Common myeloid progenitor, CD34-positive (primary cell): ENCODE data around the gene NUP54.

Experiments
- CTCF ChIA-PET: fragments of 350-600 bp; sonication (Branson Sonifier 250); formaldehyde crosslinking; loops from one replicate; lab custom pipeline; 2021; ENCODE audit warnings: antibody characterized with exemption; lab: Charles Lee
- POLR2A ChIA-PET: fragments of 350-600 bp; sonication (Branson Sonifier 250); formaldehyde crosslinking; loops from one replicate; lab custom pipeline; 2021; ENCODE audit warnings: antibody characterized with exemption; lab: Charles Lee
- DNase-seq, 3 donors: peaks; one replicate each; pipeline versions ENCODE4 v3.0.0 to v3.0.0-alpha.2; 2013
- H3K27ac ChIP-seq, 2 experiments: 1 replicate in 1 of 2; 2 replicates in 1 of 2; pipeline ENCODE4 v1.7.0; 2013; ENCODE audit warnings: inconsistent platforms in 2 of 2, low read length in 2 of 2, mild to moderate bottlenecking in 2 of 2, low read depth in 1 of 2, moderate library complexity in 1 of 2; ENCODE audit not compliant: severe bottlenecking in 2 of 2, insufficient read depth in 1 of 2, poor library complexity in 1 of 2
- H3K27me3 ChIP-seq, 5 experiments: replicated peaks in 2 of 5; 1 replicate in 3 of 5; 2 replicates in 2 of 5; pipeline versions ENCODE4 v1.6.1 to v1.7.0; 2013; ENCODE audit warnings: low read length in 4 of 5, mild to moderate bottlenecking in 2 of 5, moderate library complexity in 2 of 5, inconsistent platforms in 1 of 5; ENCODE audit not compliant: insufficient read depth in 5 of 5, control insufficient read depth in 4 of 5
- H3K36me3 ChIP-seq, 4 experiments: 1 replicate in 2 of 4; 2 replicates in 2 of 4; pipeline versions ENCODE4 v1.6.1 to v1.7.0; 2013; ENCODE audit warnings: low read length in 3 of 4, control low read depth in 1 of 4, mild to moderate bottlenecking in 1 of 4; ENCODE audit not compliant: control insufficient read depth in 4 of 4, insufficient read depth in 4 of 4
- H3K4me1 ChIP-seq, 4 experiments: 1 replicate in 3 of 4; 2 replicates in 1 of 4; pipeline versions ENCODE4 v1.6.1 to v1.7.1; 2013; ENCODE audit warnings: low read length in 3 of 4, mild to moderate bottlenecking in 3 of 4, control low read depth in 1 of 4, inconsistent platforms in 1 of 4, moderate library complexity in 1 of 4; ENCODE audit not compliant: control insufficient read depth in 4 of 4, insufficient read depth in 4 of 4; ENCODE audit errors: control extremely low read depth in 1 of 4
- H3K4me3 ChIP-seq, 7 experiments: 1 replicate in 4 of 7; 2 replicates in 3 of 7; pipeline versions ENCODE4 v1.5.1 to v1.7.0; 2013; ENCODE audit warnings: mild to moderate bottlenecking in 7 of 7, low read length in 6 of 7, moderate library complexity in 6 of 7, inconsistent platforms in 2 of 7, low read depth in 2 of 7, control low read depth in 1 of 7; ENCODE audit not compliant: insufficient read depth in 4 of 7, control insufficient read depth in 1 of 7; ENCODE audit errors: extremely low read depth in 1 of 7
- H3K9me3 ChIP-seq, 5 experiments: 1 replicate in 4 of 5; 2 replicates in 1 of 5; pipeline versions ENCODE4 v1.6.1 to v1.7.1; 2013; ENCODE audit warnings: low read length in 4 of 5, mild to moderate bottlenecking in 2 of 5, inconsistent platforms in 1 of 5, low read depth in 1 of 5, moderate library complexity in 1 of 5; ENCODE audit not compliant: control insufficient read depth in 4 of 5, insufficient read depth in 2 of 5; ENCODE audit errors: control extremely low read depth in 1 of 5
- WGBS: methylation state at CpG from one replicate; pipeline ENCODE4 v1.1.5; 2013; ENCODE audit not compliant: insufficient coverage; 5-methylcytosine and 5-hydroxymethylcytosine counted together

Gene NUP54

DNA sequence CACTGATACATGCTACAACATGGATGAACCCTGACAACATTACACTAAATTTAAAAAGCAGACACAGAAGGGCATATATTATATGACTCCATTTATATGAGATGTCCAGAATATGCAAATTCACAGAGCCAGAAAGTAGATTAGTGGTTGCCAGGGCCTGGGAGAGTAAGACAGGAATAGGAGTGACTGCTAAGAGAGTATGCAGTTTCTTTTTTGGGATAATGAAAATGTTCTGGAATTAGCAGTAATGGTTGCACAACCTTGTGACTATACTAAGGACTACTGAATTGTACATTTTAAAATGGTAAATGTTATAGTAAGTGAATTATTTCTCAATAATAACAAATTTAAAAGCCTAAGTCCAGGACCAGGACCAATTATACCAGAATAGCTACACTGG, 29.5 kb upstream of the NUP54 start:
- CTCF ChIA-PET: interaction anchor here (1.1 to 8.7 kb wide), 7 partner anchors 17 to 327 kb away, joined by 3 to 186 read pairs (median 3); no protein-coding TSS in a partner anchor
- POLR2A ChIA-PET: no interaction called here
- H3K36me3 ChIP-seq: peaks cover 9 to 53% (median 33%) of the 10 kb centered on the region in 4 experiments

GRCh38 chr4:76175336-76175735, 27.1 kb upstream of the NUP54 start:
- Histone ChIP-seq H3K4me3 (no peak overlapping the region), H3K27ac (no peak overlapping the region), H3K4me1 (peaks cover 0 to 3% (median 0%) of the 10 kb centered on the region in 4 experiments), H3K27me3 (no peaks in the 10 kb centered on the region), H3K36me3 (peaks cover 15 to 63% (median 38%) of the 10 kb centered on the region in 4 experiments), H3K9me3 (no peaks in the 10 kb centered on the region)
- ChIA-PET CTCF (interaction anchor here (1.0 to 1.3 kb wide), 3 partner anchors 35 to 203 kb away, joined by 3 to 6 read pairs (median 3); no protein-coding TSS in a partner anchor), POLR2A (no interaction called here)
- DNase-seq: no peak
- no CpG with 5 or more reads among the region's 1 CpG for WGBS

More for the DNA sequence above, 29.5 kb upstream of the NUP54 start:
- Histone ChIP-seq H3K9me3 (no peaks in the 10 kb centered on the region), H3K4me3 (no peak overlapping the region), H3K27me3 (no peaks in the 10 kb centered on the region), H3K4me1 (peaks cover 0 to 3% (median 0%) of the 10 kb centered on the region in 4 experiments), H3K27ac (no peak overlapping the region)
- no peak for DNase-seq

DNA sequence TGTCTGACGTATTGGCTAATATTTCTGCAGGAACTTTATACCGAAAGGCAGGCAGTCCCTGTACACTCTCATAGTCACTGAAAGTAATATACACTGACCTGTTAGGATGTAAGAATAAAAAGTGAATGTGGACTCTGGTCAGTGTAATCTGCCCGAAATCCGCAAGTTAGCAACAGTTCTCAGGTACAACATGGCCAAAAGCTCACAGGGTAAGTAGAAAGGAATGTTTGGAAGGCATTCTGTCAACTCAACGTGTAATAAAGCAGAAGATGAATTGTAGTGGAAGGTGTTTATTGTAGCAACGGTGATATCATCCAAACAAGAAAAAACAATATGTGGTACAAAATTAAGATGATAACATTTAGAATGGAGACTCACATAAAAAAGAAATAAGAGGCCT, 26.0 kb upstream of the NUP54 start:
- CTCF ChIA-PET: interaction anchor here (1.1 to 2.4 kb wide), 2 partner anchors 8 to 200 kb away, joined by 3 to 6 read pairs; no protein-coding TSS in a partner anchor
- Histone ChIP-seq H3K9me3 (no peaks in the 10 kb centered on the region), H3K36me3 (peaks cover 18 to 64% (median 39%) of the 10 kb centered on the region in 4 experiments), H3K27ac (no peak overlapping the region), H3K4me3 (no peak overlapping the region), H3K27me3 (no peaks in the 10 kb centered on the region), H3K4me1 (no peaks in the 10 kb centered on the region)
- WGBS: 100% methylated on average over 4 of the region's 6 CpGs
- no peak for DNase-seq
- POLR2A ChIA-PET: no interaction called here

GRCh38 chr4:76168688-76169087, 20.5 kb upstream of the NUP54 start:
- no peaks in the 10 kb centered on the region for H3K27me3 ChIP-seq
- no peaks in the 10 kb centered on the region for H3K4me1 ChIP-seq
- no peak overlapping the region for H3K4me3 ChIP-seq
- DNase-seq: no peak
- H3K27ac ChIP-seq: no peak overlapping the region
- ChIA-PET CTCF (interaction anchor here (0.9 to 1.2 kb wide), 2 partner anchors 15 to 174 kb away, joined by 3 read pairs; no protein-coding TSS in a partner anchor), POLR2A (no interaction called here)
- H3K9me3 ChIP-seq: no peaks in the 10 kb centered on the region
- peaks cover 23 to 69% (median 36%) of the 10 kb centered on the region in 4 experiments for H3K36me3 ChIP-seq
- WGBS: 96% methylated on average over 3 of the region's 3 CpGs

DNA sequence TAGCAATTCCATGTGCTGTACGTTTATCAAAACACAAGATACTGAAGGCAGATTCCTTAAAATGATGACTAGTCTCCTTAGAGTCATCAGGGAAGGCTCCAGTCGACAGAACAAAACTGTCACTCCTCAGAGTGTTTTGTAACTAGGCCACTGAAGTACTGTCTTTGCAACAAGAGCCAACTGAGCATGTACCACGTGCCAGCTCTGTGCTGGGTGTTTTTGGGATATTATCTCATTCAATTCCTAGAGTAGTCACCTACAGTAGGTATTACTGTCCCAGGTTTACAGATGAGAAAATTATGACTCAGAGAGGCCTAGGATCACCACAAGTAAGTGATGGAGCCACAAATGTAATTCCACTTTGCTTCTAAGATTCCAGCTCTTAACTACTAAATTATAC, 18.3 kb upstream of the NUP54 start:
- no peaks in the 10 kb centered on the region for H3K9me3 ChIP-seq
- no peaks in the 10 kb centered on the region for H3K27me3 ChIP-seq
- ChIA-PET POLR2A (no interaction called here), CTCF (no interaction called here)
- 96% methylated on average over 3 of the region's 3 CpGs for WGBS
- no peak for DNase-seq
- peaks cover 27 to 69% (median 40%) of the 10 kb centered on the region in 4 experiments for H3K36me3 ChIP-seq
- H3K4me1 ChIP-seq: no peaks in the 10 kb centered on the region
- H3K4me3 ChIP-seq: no peak overlapping the region
- no peak overlapping the region for H3K27ac ChIP-seq

GRCh38 chr4:76160355-76160754, 12.2 kb upstream of the NUP54 start:
- peak in 1 of 3 donors; percentile 5 for DNase-seq
- CTCF ChIA-PET: interaction anchor here (1.0 kb wide), 1 partner anchor 19 kb away, joined by 4 read pairs; no protein-coding TSS in a partner anchor
- H3K9me3 ChIP-seq: peaks cover 0 to 2% (median 0%) of the 10 kb centered on the region in 5 experiments
- peaks cover 13 to 40% (median 24%) of the 10 kb centered on the region in 4 experiments for H3K36me3 ChIP-seq
- WGBS: no CpG with 5 or more reads among the region's 2 CpGs
- H3K27me3 ChIP-seq: no peaks in the 10 kb centered on the region
- peak overlapping the region in 1 of 2 experiments; percentile 39 for H3K27ac ChIP-seq
- H3K4me1 ChIP-seq: peaks cover 0 to 8% (median 3%) of the 10 kb centered on the region in 4 experiments
- POLR2A ChIA-PET: no interaction called here
- H3K4me3 ChIP-seq: peak overlapping the region in 1 of 7 experiments; percentile 17

GRCh38 chr4:76156635-76157034, 8.4 kb upstream of the NUP54 start:
- peaks cover 0 to 8% (median 3%) of the 10 kb centered on the region in 4 experiments for H3K4me1 ChIP-seq
- ChIA-PET POLR2A (no interaction called here), CTCF (interaction anchor here (0.9 to 1.9 kb wide), 3 partner anchors 21 to 161 kb away, joined by 3 to 7 read pairs (median 3); no protein-coding TSS in a partner anchor)
- WGBS: 0% methylated on average over 2 of the region's 2 CpGs
- H3K27me3 ChIP-seq: no peaks in the 10 kb centered on the region
- DNase-seq: no peak
- H3K36me3 ChIP-seq: peaks cover 4 to 12% (median 8%) of the 10 kb centered on the region in 4 experiments
- no peak overlapping the region for H3K4me3 ChIP-seq
- peaks cover 0 to 9% (median 0%) of the 10 kb centered on the region in 5 experiments for H3K9me3 ChIP-seq
- no peak overlapping the region for H3K27ac ChIP-seq
